Upper lobe of left lung (tissue), 4 donors: ENCODE data around the gene PPP1CC.

Experiments
- POLR2A ChIP-seq, 4 donors: fragments of 450-650 bp; IDR thresholded peaks; one replicate each; pipeline ENCODE4 v1.5.1; 2016 to 2017; ENCODE audit warnings: antibody characterized with exemption in 4 of 4, mild to moderate bottlenecking in 2 of 4
- TF ChIP-seq, protein P1 (sequence below), 6 experiments: fragments of 450-650 bp in 4 of 6; fragments of 200-600 bp in 2 of 6; sonication (generic) in 2 of 6; IDR thresholded peaks; one replicate each; pipeline ENCODE4 v1.5.1; 2016 to 2019; ENCODE audit warnings: antibody characterized with exemption in 6 of 6

- no peak for TF ChIP-seq POLR2A (IDR thresholded peaks at IDR 0.05)
- TF ChIP-seq, protein P1, sequence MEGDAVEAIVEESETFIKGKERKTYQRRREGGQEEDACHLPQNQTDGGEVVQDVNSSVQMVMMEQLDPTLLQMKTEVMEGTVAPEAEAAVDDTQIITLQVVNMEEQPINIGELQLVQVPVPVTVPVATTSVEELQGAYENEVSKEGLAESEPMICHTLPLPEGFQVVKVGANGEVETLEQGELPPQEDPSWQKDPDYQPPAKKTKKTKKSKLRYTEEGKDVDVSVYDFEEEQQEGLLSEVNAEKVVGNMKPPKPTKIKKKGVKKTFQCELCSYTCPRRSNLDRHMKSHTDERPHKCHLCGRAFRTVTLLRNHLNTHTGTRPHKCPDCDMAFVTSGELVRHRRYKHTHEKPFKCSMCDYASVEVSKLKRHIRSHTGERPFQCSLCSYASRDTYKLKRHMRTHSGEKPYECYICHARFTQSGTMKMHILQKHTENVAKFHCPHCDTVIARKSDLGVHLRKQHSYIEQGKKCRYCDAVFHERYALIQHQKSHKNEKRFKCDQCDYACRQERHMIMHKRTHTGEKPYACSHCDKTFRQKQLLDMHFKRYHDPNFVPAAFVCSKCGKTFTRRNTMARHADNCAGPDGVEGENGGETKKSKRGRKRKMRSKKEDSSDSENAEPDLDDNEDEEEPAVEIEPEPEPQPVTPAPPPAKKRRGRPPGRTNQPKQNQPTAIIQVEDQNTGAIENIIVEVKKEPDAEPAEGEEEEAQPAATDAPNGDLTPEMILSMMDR (IDR thresholded peaks at IDR 0.05), result no peak
Measured at GRCh38 chr12:110696283-110696682, 46.4 kb downstream of the PPP1CC start.
